Panc1 (cell line): Measurements from ENCODE around the gene SLC49A3. TPM values are rescaled to one million over a fixed set of nuclear protein-coding genes. Genes with fewer than 3 reads are reported as not detected.

ENCODE experiments used
- ATAC-seq: fragments of 200-7000 bp; cut with Tn5 transposase; 2 replicates; pipeline ENCODE4 v1.9.1; 2020; ENCODE audit warnings: mild to moderate bottlenecking, moderate library complexity
- BruUV-seq: library from RNA; stranded (reverse); fragments of 400-500 nt; replicated peaks from 2 replicates; lab custom pipeline; 2021; lab: Mats Ljungman, UMichigan
- CTCF ChIA-PET: fragments of 300-600 bp; sonication (Branson Sonifier 250); formaldehyde crosslinking; loops from one replicate; lab custom pipeline; 2022; ENCODE audit warnings: antibody characterized with exemption; lab: Charles Lee
- POLR2A ChIA-PET: fragments of 300-600 bp; sonication (Branson Sonifier 250); formaldehyde crosslinking; loops from one replicate; lab custom pipeline; 2022; ENCODE audit warnings: antibody characterized with exemption; lab: Charles Lee
- DNase-seq: peaks from one replicate; pipeline ENCODE4 v3.0.0-alpha.2; 2010; ENCODE audit warnings: low read depth, low spot score
- H3K27ac ChIP-seq: 2 replicates; pipeline ENCODE4 v1.5.1; 2011; ENCODE audit warnings: mild to moderate bottlenecking, low read length, inconsistent platforms
- H3K27me3 ChIP-seq: fragments of 200-500 bp; sonication (Bioruptor generic); 2 replicates; pipeline ENCODE4 v1.6.0; 2014; ENCODE audit warnings: low read length, inconsistent platforms; ENCODE audit not compliant: control insufficient read depth, insufficient read depth
- H3K36me3 ChIP-seq: fragments of 200-500 bp; sonication (Bioruptor generic); 2 replicates; pipeline ENCODE4 v1.5.1; 2014; ENCODE audit warnings: inconsistent platforms, mild to moderate bottlenecking, low read length, moderate library complexity; ENCODE audit not compliant: control insufficient read depth, insufficient read depth
- H3K4me1 ChIP-seq: 2 replicates; pipeline ENCODE4 v1.5.1; 2011; ENCODE audit warnings: inconsistent platforms, mild to moderate bottlenecking, low read length, moderate library complexity; ENCODE audit not compliant: control insufficient read depth, insufficient read depth
- H3K4me3 ChIP-seq, 2 experiments: 2 replicates each; pipeline ENCODE4 v1.5.1; 2011 to 2012; ENCODE audit warnings: low read depth in 2 of 2, low read length in 2 of 2, mild to moderate bottlenecking in 2 of 2, inconsistent platforms in 1 of 2, moderate library complexity in 1 of 2
- H3K9me3 ChIP-seq: fragments of 200-500 bp; sonication (Bioruptor generic); 2 replicates; pipeline ENCODE4 v1.5.1; 2014; ENCODE audit warnings: low read depth, mild to moderate bottlenecking, inconsistent platforms, low read length, moderate library complexity; ENCODE audit not compliant: control insufficient read depth, insufficient read depth
- POLR2AphosphoS5 ChIP-seq: IDR thresholded peaks from 2 replicates; pipeline ENCODE4 v1.6.1; 2012; ENCODE audit warnings: mild to moderate bottlenecking, low read depth, low read length, moderate library complexity
- SIN3A ChIP-seq: IDR thresholded peaks from 2 replicates; pipeline ENCODE4 v1.6.1; 2012; ENCODE audit warnings: low read depth, mild to moderate bottlenecking, low read length, moderate library complexity, borderline replicate concordance; ENCODE audit not compliant: insufficient read depth
- TCF7L2 ChIP-seq: IDR thresholded peaks from 2 replicates; pipeline ENCODE4 v1.6.1; 2011; ENCODE audit warnings: mild to moderate bottlenecking, low read depth, low read length, inconsistent platforms
- in situ Hi-C: cut with HindIII; loops from 2 replicates; pipeline ENCODE4 v1.10.0; 2016; ENCODE audit warnings: low sequenced_read_pairs, low pct_unique_long_range_greater_than_20kb
- intact Hi-C: fragments of 100-400 bp; cut with micrococcal nuclease; formaldehyde crosslinking; loops from one replicate; pipeline ENCODE4 v1.10.0; 2022; ENCODE audit not compliant: unreplicated experiment
- total RNA-seq: library from RNA; stranded (reverse); gene quantifications from one replicate; pipeline ENCODE4 v1.2.1, GENCODE V29; 2021; ENCODE audit not compliant: unreplicated experiment
- TF ChIP-seq, protein P1 (sequence below), 2 experiments: IDR thresholded peaks; 2 replicates each; pipeline ENCODE4 v1.6.1; 2011 to 2012; ENCODE audit warnings: low read depth in 2 of 2, control low read depth in 1 of 2, low read length in 1 of 2, mild to moderate bottlenecking in 1 of 2, moderate library complexity in 1 of 2; ENCODE audit not compliant: insufficient read depth in 1 of 2
- TF ChIP-seq, protein P2 (sequence below): fragments of 450-650 bp; IDR thresholded peaks from 2 replicates; pipeline ENCODE4 v1.5.1; 2017; ENCODE audit warnings: mild to moderate bottlenecking

SLC49A3 gene
- total RNA-seq, 1 experiment from 2014 or later = 0.62 TPM

DNA sequence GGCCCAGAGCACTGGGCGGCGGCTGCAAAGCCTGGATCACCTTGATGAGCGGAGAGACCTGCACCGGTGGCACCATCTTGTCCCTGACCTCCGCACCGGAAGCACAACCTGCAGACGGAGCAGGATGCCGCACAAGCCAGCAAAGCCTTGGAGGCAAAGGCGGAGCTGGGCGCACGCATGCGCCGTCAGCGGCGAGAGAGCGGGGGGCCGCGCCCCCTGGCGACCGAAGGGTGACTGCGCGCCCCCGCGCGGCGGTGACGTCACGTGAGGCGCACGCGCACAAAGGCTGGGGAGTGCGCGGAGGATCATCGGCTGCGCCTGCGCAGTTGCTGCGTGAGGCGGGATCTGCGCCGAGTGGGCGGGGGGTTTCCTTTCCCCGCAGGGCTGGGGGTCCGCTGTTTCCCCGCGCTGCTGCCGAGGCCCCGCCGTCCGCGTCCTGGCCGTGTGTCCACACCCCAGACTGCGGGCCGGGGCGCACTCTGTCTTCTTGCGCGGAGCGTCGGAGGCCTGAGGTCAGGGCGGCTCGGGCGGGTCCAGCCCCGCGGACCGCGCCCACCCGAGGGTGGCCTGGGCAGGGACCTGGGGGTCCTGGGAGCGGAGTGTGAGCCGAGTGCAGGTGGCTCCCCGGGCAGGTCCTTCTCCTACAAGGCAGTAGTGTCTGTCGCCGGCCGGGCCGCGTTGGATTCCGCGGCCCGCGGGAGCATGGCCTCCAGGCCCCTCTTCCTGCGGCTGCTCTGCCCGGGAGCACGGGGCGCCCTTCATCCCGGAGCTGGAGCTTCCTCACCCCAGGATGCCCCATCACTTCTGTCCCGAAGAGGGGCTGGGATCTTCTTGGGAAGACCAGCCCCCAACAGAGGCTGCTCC is 14.5 kb downstream of the SLC49A3 start, which contains the start of the genes ATP5ME and MYL5:
ATP5ME (minus strand) TSS at position 105 of the 864 bp plus-strand sequence; CDS start at position 76, 29 bp downstream.
MYL5 (plus strand) TSS at position 371 of the 864 bp plus-strand sequence. CDS start 3,485 bp downstream, outside the sequence.
- Histone ChIP-seq H3K27ac (peak within 1 kb of the TSS; percentile 87), H3K9me3 (no peaks in the 10 kb centered on the region), H3K4me3 (peak within 1 kb of the TSS; percentile 80 to 84), H3K36me3 (peaks cover 10% of the 10 kb centered on the region), H3K27me3 (no peaks in the 10 kb centered on the region), H3K4me1 (peaks cover 8% of the 10 kb centered on the region)
- in situ Hi-C loops = no loop called here
- CTCF ChIA-PET = interaction anchor here (0.6 to 0.9 kb wide), 3 partner anchors 9 to 72 kb away, joined by 3 to 5 read pairs (median 3); no protein-coding TSS in a partner anchor
- DNase-seq (peak; percentile 83), ATAC-seq (peak; percentile 92)
- intact Hi-C loops = no loop called here
- TF ChIP-seq POLR2AphosphoS5 (peak; percentile 68), SIN3A (no peak; the same call in 1 of the 2 replicates), TCF7L2 (no peak)
- TF ChIP-seq, protein P1, sequence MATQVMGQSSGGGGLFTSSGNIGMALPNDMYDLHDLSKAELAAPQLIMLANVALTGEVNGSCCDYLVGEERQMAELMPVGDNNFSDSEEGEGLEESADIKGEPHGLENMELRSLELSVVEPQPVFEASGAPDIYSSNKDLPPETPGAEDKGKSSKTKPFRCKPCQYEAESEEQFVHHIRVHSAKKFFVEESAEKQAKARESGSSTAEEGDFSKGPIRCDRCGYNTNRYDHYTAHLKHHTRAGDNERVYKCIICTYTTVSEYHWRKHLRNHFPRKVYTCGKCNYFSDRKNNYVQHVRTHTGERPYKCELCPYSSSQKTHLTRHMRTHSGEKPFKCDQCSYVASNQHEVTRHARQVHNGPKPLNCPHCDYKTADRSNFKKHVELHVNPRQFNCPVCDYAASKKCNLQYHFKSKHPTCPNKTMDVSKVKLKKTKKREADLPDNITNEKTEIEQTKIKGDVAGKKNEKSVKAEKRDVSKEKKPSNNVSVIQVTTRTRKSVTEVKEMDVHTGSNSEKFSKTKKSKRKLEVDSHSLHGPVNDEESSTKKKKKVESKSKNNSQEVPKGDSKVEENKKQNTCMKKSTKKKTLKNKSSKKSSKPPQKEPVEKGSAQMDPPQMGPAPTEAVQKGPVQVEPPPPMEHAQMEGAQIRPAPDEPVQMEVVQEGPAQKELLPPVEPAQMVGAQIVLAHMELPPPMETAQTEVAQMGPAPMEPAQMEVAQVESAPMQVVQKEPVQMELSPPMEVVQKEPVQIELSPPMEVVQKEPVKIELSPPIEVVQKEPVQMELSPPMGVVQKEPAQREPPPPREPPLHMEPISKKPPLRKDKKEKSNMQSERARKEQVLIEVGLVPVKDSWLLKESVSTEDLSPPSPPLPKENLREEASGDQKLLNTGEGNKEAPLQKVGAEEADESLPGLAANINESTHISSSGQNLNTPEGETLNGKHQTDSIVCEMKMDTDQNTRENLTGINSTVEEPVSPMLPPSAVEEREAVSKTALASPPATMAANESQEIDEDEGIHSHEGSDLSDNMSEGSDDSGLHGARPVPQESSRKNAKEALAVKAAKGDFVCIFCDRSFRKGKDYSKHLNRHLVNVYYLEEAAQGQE (IDR thresholded peaks at IDR 0.05; ENCODE audit: insufficient read depth in 1 of 2, low read depth in 2 of 2, low read length in 1 of 2) = peak in 1 of 2 experiments; percentile 64; a peak in 1 of 4 replicates
- TF ChIP-seq, protein P2, sequence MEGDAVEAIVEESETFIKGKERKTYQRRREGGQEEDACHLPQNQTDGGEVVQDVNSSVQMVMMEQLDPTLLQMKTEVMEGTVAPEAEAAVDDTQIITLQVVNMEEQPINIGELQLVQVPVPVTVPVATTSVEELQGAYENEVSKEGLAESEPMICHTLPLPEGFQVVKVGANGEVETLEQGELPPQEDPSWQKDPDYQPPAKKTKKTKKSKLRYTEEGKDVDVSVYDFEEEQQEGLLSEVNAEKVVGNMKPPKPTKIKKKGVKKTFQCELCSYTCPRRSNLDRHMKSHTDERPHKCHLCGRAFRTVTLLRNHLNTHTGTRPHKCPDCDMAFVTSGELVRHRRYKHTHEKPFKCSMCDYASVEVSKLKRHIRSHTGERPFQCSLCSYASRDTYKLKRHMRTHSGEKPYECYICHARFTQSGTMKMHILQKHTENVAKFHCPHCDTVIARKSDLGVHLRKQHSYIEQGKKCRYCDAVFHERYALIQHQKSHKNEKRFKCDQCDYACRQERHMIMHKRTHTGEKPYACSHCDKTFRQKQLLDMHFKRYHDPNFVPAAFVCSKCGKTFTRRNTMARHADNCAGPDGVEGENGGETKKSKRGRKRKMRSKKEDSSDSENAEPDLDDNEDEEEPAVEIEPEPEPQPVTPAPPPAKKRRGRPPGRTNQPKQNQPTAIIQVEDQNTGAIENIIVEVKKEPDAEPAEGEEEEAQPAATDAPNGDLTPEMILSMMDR = peak; percentile 92
- BruUV-seq = no TSS peak
- POLR2A ChIA-PET = interaction anchor here (0.6 kb wide), 1 partner anchor 53 kb away, joined by 3 read pairs; no protein-coding TSS in a partner anchor

DNA sequence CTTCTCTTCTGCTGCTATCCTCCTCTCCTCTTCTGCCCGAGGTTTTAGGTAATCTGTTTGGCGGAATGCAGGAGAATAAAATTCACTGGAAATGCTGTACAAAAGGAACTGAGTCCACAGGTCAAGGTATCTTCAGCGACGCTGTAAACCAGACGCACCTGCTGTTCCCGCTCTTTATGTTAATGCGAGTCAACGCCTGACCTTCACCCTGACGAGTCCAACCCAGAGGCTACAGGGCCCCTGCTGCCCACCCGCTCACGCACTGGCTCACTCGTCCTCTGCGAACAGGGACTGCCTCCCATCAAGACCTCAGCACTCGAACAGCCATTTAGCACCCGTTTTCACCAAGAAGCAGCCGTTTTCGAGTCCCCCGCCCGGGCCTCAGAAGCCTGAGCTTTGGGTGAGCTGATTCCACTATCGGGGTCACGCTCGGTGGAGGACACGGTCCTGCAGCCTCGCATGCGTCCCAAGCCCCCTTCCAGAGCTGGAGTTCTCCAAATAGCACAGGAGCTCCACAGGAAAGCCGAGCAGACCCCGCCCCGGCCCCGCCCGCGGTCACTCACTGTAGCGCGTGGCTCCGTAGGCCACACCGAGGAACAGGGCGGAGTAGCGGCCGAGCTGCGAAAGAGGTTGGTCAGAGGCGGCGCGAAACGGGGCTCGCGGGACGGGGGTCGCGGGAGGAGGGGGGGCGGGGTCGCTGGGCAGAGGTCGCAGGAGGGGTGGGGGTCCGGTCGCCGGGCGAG is 15.4 kb downstream of the SLC49A3 start:
- Histone ChIP-seq H3K36me3 (peaks cover 10% of the 10 kb centered on the region), H3K27ac (peak overlapping the region; percentile 87), H3K4me1 (peaks cover 8% of the 10 kb centered on the region), H3K4me3 (peak overlapping the region; percentile 80 to 84), H3K9me3 (no peaks in the 10 kb centered on the region), H3K27me3 (no peaks in the 10 kb centered on the region)
- no TSS peak for BruUV-seq
- intact Hi-C loops = no loop called here
- DNase-seq (no peak), ATAC-seq (peak; percentile 45)
- TF ChIP-seq TCF7L2 = no peak
- TF ChIP-seq, protein P1 (IDR thresholded peaks at IDR 0.05; ENCODE audit: insufficient read depth in 1 of 2, low read depth in 2 of 2, low read length in 1 of 2) = no peak
- TF ChIP-seq SIN3A = no peak
- TF ChIP-seq, protein P2 = no peak
- TF ChIP-seq POLR2AphosphoS5 = no peak
- in situ Hi-C loops = no loop called here
- ChIA-PET POLR2A (interaction anchor here (0.6 kb wide), 1 partner anchor 52 kb away, joined by 3 read pairs; no protein-coding TSS in a partner anchor), CTCF (interaction anchor here (0.9 kb wide), 1 partner anchor 8 kb away, joined by 5 read pairs; no protein-coding TSS in a partner anchor)
